Neuron (in vitro differentiated cells): Measurements from ENCODE around the gene TMEM250.
"Not testable (repeated sequence)": the region's sequence is repeated elsewhere in the genome, so short reads cannot be mapped to it uniquely, and the experiment has no call there.

Experiments used
- H2AFZ ChIP-seq: one replicate; pipeline ENCODE4 v1.6.1; 2013; ENCODE audit warnings: low read depth, mild to moderate bottlenecking, inconsistent platforms, low read length, moderate library complexity
- H3K27me3 ChIP-seq: one replicate; pipeline ENCODE4 v1.6.1; 2013; ENCODE audit warnings: low read length; ENCODE audit not compliant: insufficient read depth
- H3K36me3 ChIP-seq: one replicate; pipeline ENCODE4 v1.6.1; 2013; ENCODE audit warnings: low read length; ENCODE audit not compliant: insufficient read depth
- H3K4me1 ChIP-seq: one replicate; pipeline ENCODE4 v1.6.1; 2013; ENCODE audit warnings: low read length; ENCODE audit not compliant: insufficient read depth
- H3K4me3 ChIP-seq: 2 replicates; pipeline ENCODE4 v1.5.1; 2013; ENCODE audit warnings: mild to moderate bottlenecking, low read length, moderate library complexity
- H3K9me3 ChIP-seq: one replicate; pipeline ENCODE4 v1.6.1; 2013; ENCODE audit warnings: low read length

Gene TMEM250

DNA sequence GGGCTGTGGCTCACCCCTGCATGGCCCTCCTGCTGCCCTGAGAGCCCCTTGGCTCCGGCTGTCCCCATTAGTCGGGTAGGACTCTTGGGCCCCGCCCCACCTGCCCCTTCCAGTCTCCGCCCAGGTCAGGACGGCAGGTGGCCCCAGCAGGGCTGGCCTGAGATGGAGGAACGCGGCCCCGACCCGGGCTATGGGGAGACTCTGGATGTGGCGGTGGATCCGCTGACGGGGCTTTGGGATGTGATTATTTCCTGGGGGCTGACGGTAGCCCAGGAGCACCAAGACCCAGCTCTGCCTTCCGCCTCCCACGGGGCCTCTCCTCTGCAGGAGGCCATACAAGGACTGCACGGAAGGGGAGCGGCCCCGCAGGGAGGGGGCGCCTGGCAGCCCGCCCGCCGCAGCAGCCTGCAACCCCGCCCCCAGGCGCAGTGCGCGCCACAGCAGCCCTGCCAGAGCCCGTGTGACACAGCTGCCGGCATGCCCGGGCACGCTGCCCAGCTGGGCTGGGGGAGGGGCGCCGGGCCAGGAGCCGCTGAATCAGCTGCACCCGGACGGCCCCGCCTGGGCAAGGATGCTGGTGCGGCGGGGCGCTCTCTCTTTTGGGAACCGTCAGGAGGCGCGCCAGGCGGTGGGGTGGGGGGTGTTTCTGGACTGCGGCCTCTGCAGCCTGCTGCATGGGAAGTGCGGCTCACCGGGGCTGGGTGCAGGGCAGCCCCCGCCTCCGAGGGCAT lies 9.2 kb downstream of the TMEM250 start:
- no peaks in the 10 kb centered on the region for H3K9me3 ChIP-seq
- H3K4me1 ChIP-seq: peaks cover 41% of the 10 kb centered on the region
- H3K4me3 ChIP-seq: no peak overlapping the region
- H3K36me3 ChIP-seq: peaks cover 2% of the 10 kb centered on the region
- H2AFZ ChIP-seq: no peak overlapping the region
- H3K27me3 ChIP-seq: peaks cover 3% of the 10 kb centered on the region

DNA sequence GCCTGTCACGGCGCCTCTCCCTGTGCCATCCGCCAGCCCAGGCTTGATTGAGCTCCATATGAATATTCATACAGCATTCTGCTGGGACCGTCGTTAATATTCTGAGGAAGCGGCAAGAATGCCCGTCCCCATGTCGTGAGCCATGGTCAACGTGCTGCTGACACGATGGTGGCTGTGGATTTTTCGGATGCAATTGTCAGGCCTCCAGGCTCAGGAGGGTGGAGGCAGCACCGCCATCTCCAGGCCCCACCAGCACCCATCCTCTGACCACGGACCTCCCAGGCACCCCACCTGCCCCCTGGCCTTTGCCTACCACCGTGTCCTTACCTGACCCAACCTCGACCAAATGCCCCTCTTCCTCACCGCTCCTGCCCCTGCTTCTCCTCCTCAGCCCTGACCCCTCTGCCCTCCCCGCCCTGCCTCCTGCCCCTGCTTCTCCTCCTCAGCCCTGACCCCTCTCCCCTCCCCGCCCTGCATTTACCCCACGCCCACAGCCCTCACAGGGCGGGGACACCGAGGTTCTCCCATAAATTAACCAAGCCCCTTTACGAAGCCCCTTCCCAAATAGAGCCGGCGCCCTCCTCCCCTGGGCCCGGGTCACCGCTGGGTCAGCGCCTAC lies 9.9 kb downstream of the TMEM250 start:
- H3K27me3 ChIP-seq: peaks cover 8% of the 10 kb centered on the region
- no peaks in the 10 kb centered on the region for H3K36me3 ChIP-seq
- peaks cover 49% of the 10 kb centered on the region for H3K4me1 ChIP-seq
- no peak overlapping the region for H2AFZ ChIP-seq
- no peak overlapping the region for H3K4me3 ChIP-seq
- H3K9me3 ChIP-seq: no peaks in the 10 kb centered on the region

DNA sequence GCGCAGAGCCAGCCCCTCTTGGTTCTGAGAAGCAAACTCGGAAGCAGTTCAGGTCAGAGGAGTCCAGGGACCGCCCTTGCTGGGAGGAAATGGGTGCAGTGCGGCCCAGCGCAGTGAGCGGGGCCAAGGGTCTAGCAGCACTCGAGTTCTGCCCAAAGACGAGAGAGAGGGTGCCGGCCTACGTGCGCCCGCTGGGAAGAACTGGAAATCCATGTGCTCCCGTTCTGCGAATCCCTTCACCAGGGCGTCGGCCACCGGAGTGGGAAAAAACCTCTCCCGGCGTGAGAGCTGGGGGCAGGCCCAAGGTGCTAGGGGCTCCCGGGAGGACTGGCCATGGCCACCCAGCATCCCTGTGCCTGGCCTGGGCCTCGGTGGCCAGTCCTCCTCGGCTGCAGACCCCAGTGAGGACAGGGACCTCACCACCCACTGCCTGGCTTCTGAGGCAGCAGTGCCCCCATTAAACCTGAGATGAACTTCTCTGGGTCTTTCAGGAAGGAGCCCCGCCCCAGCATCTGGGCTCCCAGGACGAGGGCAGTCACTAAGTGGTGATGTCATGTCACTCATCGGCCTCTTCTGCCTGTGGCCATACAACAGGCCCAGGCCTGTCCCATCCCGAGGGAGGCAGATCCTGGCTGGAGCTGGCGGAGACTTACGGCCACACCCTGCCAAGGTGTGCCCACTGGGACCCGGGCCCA lies 10.6 kb downstream of the TMEM250 start:
- H3K4me3 ChIP-seq: no peak overlapping the region
- peaks cover 53% of the 10 kb centered on the region for H3K4me1 ChIP-seq
- no peak overlapping the region for H2AFZ ChIP-seq
- no peaks in the 10 kb centered on the region for H3K36me3 ChIP-seq
- peaks cover 15% of the 10 kb centered on the region for H3K27me3 ChIP-seq
- H3K9me3 ChIP-seq: no peaks in the 10 kb centered on the region

DNA sequence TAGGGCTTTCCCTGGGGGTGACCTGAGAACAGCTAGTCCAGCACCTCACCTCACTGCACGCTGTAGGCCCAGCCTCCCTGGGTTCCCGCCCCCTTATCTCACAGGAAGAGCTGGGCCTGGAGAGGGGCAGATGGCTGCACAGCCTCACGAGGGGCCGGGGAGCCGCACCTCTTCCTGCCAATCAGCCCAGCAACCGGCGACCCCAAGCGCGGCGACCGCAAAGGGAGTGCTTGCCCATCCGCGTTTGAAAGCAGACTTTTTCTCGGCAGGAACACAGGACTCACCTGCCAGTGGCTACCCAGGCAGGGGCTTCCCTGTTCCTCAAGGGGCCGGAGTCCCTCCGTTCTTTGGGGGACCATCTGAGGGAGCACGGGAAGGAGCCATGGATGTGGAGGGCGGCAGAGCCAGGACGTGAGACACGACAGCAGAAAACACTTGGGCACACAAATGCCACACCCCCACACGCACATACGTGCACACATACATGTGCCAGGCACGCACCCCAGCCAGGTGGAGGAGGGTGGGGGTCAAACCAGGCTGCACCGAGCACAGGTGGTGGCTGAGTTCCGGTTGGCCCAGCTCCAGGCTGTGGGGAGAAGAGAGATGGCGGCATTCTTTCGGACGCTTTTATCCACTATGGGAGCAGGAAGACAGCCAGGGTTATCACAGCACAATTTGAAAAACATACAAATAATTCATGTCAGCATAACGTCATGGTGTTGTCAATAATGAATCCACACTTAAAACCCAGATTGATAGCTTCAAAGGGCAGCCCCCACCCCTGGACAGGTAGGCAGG lies 11.3 kb downstream of the TMEM250 start:
- Histone ChIP-seq H3K9me3 (no peaks in the 10 kb centered on the region), H3K4me1 (peaks cover 53% of the 10 kb centered on the region), H3K36me3 (no peaks in the 10 kb centered on the region), H2AFZ (no peak overlapping the region), H3K27me3 (peaks cover 15% of the 10 kb centered on the region), H3K4me3 (no peak overlapping the region)

DNA sequence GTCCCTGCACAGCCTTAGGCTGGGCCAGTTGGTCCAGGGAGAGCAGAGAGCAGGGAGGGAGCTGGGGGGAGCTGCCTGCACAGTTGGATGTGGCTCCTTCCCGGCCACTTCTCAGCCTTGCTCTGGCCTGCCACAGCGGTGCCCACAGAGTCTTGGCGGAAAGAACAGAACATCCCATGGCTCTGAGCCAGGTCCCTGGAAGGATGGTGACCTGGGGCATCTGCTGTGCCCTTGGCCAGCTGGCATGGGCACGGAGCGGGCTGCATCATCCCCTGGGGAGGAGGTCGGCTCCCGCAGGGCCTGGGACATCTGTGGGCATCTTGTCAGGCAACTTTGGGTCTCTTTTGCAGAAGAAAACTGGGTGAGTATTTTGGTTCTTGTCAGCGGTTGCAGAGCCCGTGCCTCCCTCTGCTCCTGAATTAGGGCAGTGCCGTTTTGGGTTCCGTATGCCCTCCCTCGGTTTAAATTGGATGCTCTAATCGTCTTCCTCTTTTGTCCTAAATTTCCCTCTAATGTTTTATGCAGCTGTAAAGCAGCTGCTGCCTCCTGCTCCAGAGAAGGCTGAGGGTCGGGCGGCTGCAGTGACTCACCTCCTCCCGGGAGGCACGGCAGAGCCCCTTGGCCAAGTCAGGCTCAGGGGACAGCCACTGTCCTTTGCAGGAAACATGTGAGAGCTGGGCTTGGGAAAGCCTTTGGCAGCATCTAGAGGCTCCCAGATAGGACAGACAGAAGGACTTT lies 13.1 kb downstream of the TMEM250 start:
- no peak overlapping the region for H3K4me3 ChIP-seq
- H2AFZ ChIP-seq: no peak overlapping the region
- no peaks in the 10 kb centered on the region for H3K9me3 ChIP-seq
- H3K4me1 ChIP-seq: peaks cover 58% of the 10 kb centered on the region
- H3K27me3 ChIP-seq: peaks cover 15% of the 10 kb centered on the region
- H3K36me3 ChIP-seq: no peaks in the 10 kb centered on the region

DNA sequence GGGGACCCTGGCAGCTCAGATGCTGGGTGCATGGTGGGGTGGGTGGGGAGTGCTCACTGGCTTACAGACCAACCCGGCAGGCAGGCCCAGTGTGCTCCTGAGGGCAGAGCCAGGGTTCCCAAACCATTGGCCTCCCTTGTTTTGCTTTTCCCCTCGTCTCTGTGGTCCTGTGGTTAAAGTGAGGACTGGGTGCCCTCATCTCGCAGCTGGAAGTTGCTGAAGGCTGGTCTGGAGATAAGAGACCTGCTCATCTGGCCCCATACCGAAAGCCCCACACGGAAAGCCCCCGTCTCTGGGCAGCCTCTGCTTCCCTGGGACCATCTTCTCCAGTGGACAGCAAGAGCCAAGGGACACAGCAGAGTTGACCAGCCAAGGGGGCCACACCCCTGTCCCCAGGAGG lies 13.8 kb downstream of the TMEM250 start:
- Histone ChIP-seq H3K27me3 (peaks cover 15% of the 10 kb centered on the region), H3K36me3 (no peaks in the 10 kb centered on the region), H2AFZ (no peak overlapping the region), H3K9me3 (no peaks in the 10 kb centered on the region), H3K4me1 (peaks cover 55% of the 10 kb centered on the region), H3K4me3 (no peak overlapping the region)

DNA sequence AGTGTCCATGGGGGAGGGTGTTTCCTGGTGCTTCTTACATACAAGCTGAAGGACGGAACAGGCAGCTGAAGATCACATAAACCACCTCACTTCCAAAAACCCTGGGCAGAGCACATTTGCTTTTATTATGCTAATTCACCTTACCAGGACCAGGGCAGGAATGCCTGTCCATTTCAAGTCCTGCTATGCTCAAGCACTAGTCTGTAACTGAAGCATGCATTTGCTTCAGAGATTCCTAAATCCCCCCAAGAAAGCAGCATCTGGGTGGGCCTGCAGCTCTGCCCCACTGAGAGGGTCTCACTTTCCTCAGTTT lies 14.2 kb downstream of the TMEM250 start:
- peaks cover 15% of the 10 kb centered on the region for H3K27me3 ChIP-seq
- H3K9me3 ChIP-seq: no peaks in the 10 kb centered on the region
- H3K4me1 ChIP-seq: peaks cover 50% of the 10 kb centered on the region
- H3K4me3 ChIP-seq: no peak overlapping the region
- H2AFZ ChIP-seq: no peak overlapping the region
- no peaks in the 10 kb centered on the region for H3K36me3 ChIP-seq

DNA sequence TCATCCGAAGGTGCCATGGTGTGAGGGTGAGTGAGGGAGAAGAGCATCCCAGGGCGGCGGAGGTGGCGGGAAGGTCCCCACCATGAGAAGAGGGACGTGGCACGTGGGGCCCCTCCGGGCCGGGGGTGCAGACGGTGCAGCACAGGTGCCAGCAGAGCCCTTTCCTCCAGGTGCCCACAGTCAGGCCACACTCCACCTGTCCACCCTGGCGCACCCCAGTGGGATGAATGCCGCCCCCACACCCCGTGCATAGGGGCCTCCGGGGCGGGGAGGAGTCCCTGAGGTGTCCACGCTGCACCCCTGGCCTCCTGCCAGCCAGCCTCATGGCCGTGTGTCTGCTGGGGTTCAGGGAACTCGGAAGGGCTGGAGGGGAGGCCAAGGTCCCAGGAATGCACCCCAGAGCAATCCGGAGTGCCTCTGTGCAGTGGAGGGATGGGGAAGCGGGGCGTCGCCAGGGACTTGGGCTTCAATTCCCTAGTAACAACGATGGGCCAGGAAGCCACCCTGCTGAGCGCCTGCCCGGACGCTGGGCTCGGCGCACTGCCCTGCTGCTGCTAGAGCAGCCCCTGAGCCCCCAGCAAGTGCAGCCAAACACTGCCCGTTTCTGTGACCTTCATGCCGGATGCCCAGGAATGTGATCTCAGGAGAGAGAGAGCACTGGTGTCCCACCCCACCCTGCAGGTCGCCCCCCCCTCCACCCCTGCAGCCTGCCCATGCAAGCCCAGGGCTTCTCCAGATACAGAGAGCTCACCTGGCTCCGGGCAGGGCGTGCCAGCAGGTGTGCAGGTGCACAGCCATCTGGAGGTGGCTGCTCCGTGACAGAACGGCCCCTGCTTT lies 14.8 kb downstream of the TMEM250 start:
- H3K4me3 ChIP-seq: no peak overlapping the region
- H2AFZ ChIP-seq: no peak overlapping the region
- H3K4me1 ChIP-seq: peaks cover 48% of the 10 kb centered on the region
- peaks cover 15% of the 10 kb centered on the region for H3K27me3 ChIP-seq
- H3K9me3 ChIP-seq: no peaks in the 10 kb centered on the region
- no peaks in the 10 kb centered on the region for H3K36me3 ChIP-seq

DNA sequence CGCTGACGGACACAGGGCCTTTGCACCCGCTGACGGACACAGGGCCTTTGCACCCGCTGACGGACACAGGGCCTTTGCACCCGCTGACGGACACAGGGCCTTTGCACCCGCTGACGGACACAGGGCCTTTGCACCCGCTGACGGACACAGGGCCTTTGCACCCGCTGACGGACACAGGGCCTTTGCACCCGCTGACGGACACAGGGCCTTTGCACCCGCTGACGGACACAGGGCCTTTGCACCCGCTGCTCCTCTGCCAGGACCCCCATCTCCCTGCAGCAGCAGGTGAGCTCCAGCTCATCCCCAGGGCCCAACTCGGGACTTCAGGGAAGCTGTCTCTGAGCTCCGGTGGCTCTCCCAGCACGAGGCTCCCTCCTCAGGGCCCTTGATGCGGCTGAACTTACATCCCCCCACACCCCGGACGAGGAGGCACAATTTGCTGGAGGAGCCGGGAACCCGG lies 17.0 kb downstream of the TMEM250 start:
- not testable (repeated sequence) for H2AFZ ChIP-seq, H3K4me3 ChIP-seq, H3K36me3 ChIP-seq, H3K9me3 ChIP-seq
- peaks cover 15% of the 10 kb centered on the region for H3K27me3 ChIP-seq
- H3K4me1 ChIP-seq: peaks cover 34% of the 10 kb centered on the region

DNA sequence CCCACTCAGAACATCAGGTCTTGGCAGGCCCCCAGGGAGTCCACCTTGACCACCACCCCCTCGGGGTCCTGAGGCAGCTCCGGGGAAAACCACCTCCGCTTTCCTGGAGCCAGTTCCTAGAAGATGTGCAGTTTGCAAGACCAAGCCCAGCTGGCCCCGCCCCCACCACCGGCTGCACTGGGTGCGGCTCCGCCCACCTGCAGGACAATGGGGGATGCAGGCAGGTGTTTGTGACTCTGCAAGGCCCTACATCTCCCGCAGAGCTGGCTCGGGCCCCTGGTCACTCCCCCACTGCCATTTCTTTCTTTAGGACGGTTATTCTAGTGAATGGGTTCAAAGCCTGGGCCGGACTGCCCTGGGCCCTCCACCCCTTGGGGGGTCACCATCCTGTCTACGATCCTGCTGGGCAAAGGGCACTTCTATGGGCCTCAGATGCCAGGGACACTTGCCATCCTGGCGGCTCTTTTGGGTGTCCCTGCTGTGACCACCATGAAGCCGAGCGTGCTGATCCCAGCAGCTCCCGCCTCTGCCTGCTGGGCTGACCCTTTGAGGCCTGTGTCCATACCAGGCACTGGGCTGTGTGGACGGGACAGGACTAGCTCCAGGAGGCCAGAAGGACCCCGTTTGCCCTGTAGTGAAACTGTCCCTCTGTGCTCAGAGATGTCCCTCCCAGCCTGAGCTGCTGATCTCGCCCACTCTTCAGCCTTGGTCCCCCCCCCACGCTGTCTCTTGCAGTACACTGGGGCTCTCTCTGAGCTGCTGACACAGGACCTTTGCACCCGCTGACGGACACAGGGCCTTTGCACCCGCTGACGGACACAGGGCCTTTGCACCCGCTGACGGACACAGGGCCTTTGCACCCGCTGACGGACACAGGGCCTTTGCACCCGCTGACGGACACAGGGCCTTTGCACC lies 17.7 kb downstream of the TMEM250 start:
- H2AFZ ChIP-seq: no peak overlapping the region
- peaks cover 37% of the 10 kb centered on the region for H3K4me1 ChIP-seq
- H3K9me3 ChIP-seq: no peaks in the 10 kb centered on the region
- peaks cover 17% of the 10 kb centered on the region for H3K27me3 ChIP-seq
- no peaks in the 10 kb centered on the region for H3K36me3 ChIP-seq
- no peak overlapping the region for H3K4me3 ChIP-seq

DNA sequence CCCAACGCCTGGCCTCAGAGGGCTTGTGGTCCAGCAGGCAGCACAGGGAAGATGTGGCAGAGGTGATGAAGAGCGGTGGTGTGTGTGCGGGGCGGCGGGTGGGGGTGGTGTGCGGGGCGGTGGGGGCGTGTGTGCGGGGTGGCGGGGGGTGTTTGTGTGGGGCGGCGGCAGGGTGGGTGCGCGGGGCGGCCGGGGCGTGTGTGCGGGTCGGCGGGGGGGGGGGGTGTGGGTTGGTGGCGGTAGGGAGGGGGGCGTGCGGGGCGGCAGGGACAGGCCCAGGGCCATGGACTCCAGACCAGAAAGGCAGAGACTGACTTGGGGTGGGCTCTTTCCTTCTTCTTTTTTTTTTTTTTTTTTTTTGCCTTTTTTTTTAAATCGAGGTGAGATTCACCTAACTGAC lies 19.1 kb downstream of the TMEM250 start:
- Histone ChIP-seq H3K4me1 (peaks cover 25% of the 10 kb centered on the region), H3K27me3 (peaks cover 15% of the 10 kb centered on the region), H3K4me3 (no peak overlapping the region), H2AFZ (no peak overlapping the region), H3K9me3 (no peaks in the 10 kb centered on the region), H3K36me3 (no peaks in the 10 kb centered on the region)
